ENCODE measurements around the gene LYPLAL1. TPM values are rescaled to one million over a fixed set of nuclear protein-coding genes. Genes with fewer than 3 reads are reported as not detected.

The LYPLAL1 gene
- total RNA-seq (2014; rRNA removed; shearing (Covaris generic); ENCODE audit: low replicate concordance): 21.5 and 24.4 TPM in 2 replicates

DNA sequence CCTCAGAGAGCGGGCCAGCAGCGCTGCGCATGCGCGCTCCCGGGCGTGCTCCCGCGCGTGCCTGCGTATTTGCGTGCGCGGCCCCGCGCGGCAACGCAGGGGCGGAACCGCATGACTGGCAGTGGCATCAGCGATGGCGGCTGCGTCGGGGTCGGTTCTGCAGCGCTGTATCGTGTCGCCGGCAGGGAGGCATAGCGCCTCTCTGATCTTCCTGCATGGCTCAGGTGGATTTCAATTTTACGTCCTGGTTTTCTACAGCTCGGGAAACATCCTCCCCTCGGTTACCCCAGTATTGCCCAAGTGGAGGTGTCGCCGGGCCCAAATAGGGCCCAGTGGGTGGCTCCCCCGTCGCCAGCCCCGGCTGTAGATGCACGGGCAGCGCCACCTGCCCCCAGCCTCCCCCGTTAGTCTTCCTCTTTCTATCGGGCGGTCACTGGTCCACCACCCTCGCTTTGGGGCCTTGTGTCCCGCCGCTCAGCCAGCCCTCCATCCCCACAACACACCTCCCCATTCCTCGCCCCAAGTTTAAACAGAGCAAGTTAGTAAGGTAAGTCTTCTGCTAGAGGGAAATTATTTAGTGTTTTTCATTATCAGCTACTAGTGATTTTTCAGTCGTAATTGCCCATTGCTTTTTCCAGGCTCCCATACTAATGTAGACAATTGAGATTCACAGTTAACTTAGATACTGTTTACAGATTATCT, at the start of gene LYPLAL1:
TSS of gene LYPLAL1 (plus strand) at position 121 of the 702 bp plus-strand sequence. CDS start at position 134, 13 bp downstream.
- DNase-seq: peak; percentile 90
- peak within 1 kb of the TSS; percentile 69 for H3K4me3 ChIP-seq
- peaks cover 11% of the 10 kb centered on the region for H3K36me3 ChIP-seq
- H3K9me3 ChIP-seq: no peaks in the 10 kb centered on the region
- H3K27me3 ChIP-seq: no peaks in the 10 kb centered on the region

DNA sequence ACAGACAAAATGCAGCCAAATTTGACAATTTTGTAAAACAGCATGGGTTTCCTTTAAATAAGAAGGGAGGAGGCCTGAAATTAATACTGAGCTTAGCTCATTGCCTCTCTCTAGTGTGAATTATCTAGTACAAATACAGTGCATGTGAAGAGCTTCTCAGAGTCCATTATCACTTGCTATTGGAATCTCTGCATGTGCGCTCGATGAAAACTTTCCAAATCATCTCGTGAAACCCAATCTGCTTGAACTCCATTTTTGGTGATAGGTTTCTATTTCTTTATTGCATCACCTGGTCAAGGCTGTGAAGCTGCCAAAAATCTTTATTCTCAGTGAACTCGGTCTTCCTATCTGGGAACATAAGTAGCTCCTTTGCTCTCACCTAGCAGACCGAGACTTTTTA, 49.5 kb upstream of the LYPLAL1 start:
- Histone ChIP-seq H3K9me3 (no peaks in the 10 kb centered on the region), H3K4me3 (no peak overlapping the region), H3K27me3 (no peaks in the 10 kb centered on the region), H3K36me3 (no peaks in the 10 kb centered on the region)
- no peak for DNase-seq

DNA sequence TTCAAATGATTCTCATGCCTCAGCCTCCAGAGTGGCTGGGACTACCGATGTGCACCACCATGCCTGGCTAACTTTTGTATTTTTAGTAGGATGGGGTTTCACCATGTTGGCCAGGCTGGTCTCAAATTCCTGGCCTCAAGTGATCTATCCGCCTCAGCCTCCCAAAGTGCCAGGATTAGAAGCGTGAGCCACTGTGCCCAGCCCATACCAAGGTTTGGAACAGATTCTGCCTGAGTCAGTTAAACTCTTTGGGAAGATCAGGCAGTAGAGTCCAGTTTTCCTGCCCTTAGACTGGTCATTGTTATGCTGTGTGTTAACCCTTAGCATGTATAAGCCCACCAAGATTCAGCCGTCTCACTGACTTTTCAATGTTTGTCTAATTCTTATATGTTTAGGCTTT, 48.3 kb upstream of the LYPLAL1 start:
- Histone ChIP-seq H3K36me3 (no peaks in the 10 kb centered on the region), H3K4me3 (no peak overlapping the region), H3K9me3 (no peaks in the 10 kb centered on the region), H3K27me3 (no peaks in the 10 kb centered on the region)
- DNase-seq: peak; percentile 39

DNA sequence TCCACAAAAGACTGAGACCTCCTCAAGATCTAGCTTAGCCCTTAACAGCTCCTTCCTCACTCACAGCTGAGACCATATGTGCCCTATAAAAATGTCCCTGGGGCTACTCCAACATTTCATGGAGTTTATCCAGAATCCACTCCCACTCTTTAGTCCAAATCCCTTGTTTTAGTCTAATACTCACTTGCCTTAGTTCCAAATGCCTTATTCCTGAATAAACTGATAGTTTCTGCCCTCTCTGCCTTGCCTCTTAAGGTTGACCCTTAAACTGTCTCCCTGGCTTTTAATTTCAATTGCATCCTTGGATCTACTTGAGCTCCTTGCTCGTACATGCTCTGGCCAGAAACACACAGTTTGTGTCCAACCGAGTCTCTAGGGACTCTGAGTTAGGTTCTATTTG, 47.3 kb upstream of the LYPLAL1 start:
- Histone ChIP-seq H3K9me3 (no peaks in the 10 kb centered on the region), H3K4me3 (no peak overlapping the region), H3K36me3 (no peaks in the 10 kb centered on the region), H3K27me3 (no peaks in the 10 kb centered on the region)
- peak; percentile 12 for DNase-seq

DNA sequence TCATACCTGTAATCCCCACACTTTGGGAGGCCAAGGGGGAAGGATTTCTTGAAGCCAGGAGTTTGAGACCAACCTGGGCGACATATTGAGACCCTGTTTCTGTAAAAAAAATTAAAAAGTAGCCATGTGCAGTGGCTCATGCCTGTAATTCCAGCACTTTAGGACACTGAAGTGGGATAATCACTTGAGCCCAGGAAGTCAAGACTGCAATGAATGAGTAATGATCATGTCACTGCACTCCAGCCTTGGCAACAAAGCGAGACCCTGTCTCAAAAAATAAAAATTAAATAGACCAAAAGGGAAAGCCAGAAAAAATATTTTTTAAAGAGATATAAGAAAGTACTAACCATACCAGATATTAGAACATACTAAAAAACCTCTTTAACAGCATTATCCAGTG, 44.7 kb upstream of the LYPLAL1 start:
- H3K27me3 ChIP-seq: no peaks in the 10 kb centered on the region
- DNase-seq: peak; percentile 31
- no peak overlapping the region for H3K4me3 ChIP-seq
- no peaks in the 10 kb centered on the region for H3K9me3 ChIP-seq
- no peaks in the 10 kb centered on the region for H3K36me3 ChIP-seq

DNA sequence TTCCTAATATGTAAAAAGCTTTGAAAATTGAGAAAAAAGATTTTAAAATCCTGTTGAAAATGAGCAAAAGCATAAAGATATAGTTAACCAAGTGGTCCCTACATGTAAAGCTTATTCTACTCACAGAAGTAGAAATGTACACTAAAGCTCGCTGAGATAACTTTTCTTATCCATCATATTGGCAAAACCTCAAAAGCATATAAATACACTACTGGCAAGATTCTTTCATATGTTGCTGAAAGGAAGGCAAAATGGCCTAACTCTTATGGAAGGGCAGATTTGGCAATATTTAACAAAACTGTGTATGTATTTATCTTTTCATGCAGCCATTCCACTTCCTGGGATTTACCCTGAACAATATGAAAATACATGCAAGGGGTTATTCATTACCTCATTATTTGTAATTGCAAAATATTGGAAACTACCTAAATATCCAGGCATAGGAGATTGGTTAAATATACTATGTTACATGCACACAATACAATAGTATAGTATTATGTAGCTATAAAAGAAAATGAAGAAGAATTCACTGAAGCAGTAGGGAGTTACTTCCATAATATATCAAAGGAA, 43.2 kb upstream of the LYPLAL1 start:
- no peaks in the 10 kb centered on the region for H3K27me3 ChIP-seq
- H3K4me3 ChIP-seq: no peak overlapping the region
- no peaks in the 10 kb centered on the region for H3K36me3 ChIP-seq
- DNase-seq: no peak
- H3K9me3 ChIP-seq: no peaks in the 10 kb centered on the region; the same call in 1 of the 2 replicates

DNA sequence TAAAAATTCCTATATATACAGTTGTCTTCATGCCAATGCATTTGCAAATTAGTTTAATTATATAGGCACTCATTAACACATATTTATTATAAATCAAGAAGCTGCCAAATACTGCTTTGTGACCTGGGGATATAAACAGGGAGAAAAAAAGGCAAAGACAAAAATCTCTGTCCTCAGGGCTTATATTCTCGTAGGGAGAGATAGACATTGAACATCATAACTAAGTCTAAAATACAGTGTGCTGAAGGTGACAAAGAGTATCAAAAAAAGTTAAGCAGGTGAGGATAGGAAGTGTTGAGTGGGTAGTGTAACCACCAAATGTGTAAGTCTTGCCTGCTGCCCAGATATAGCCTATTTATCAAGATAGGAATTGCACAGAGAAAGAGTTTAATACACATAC, 40.7 kb upstream of the LYPLAL1 start:
- Histone ChIP-seq H3K9me3 (peaks cover 5% of the 10 kb centered on the region), H3K27me3 (no peaks in the 10 kb centered on the region), H3K4me3 (no peak overlapping the region), H3K36me3 (no peaks in the 10 kb centered on the region)
- DNase-seq: no peak

DNA sequence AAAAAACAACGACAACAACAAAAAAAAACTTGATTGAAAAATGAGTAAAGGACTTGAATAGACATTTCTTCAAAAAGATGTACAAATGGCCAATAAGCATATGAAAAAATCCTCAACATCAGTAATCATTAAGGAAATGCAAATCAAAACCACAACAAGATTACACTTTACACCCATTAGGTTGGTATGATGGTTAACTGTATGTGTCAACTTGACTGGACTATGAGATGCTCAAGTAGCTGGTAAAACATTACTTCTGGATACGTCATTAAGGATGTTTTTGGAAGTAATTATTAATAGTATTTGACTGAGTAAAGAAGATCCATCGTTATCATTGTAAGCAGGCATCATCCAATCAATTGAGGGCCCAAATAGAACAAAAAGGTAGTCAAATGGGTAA, 34.9 kb upstream of the LYPLAL1 start:
- Histone ChIP-seq H3K27me3 (no peaks in the 10 kb centered on the region), H3K9me3 (peaks cover 8% of the 10 kb centered on the region), H3K36me3 (no peaks in the 10 kb centered on the region)

DNA sequence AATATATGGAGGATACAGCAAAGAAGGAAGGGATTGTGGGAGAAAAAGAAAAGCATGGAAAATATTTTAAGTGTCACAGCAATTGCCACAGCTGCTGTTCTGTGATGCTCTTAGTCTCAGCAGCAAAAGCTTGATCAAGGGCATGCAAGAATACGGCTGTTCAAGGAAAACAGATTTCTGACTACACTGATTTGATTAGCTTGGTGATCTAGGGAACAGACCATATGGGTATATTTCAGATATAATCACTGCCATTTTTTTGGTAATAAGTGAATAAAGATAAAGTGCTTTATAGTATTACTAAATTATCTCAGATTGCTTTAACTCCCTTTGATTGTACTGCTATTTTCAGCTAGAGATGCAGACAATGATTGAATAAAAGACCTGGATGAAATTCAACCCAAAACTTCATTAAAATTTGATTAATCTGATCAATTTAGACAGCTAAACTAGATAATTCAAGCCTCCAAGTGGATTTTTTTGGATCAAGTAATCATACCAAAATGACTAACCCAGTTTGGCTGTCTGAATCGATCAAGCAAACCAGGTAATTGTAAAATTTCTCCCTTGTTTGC, 33.3 kb upstream of the LYPLAL1 start:
- Histone ChIP-seq H3K4me3 (no peak overlapping the region), H3K9me3 (peaks cover 8% of the 10 kb centered on the region; the same call in 1 of the 2 replicates), H3K27me3 (no peaks in the 10 kb centered on the region), H3K36me3 (no peaks in the 10 kb centered on the region)
- no peak for DNase-seq

More for the DNA sequence above, 34.9 kb upstream of the LYPLAL1 start:
- no peak overlapping the region for H3K4me3 ChIP-seq
- no peak for DNase-seq

DNA sequence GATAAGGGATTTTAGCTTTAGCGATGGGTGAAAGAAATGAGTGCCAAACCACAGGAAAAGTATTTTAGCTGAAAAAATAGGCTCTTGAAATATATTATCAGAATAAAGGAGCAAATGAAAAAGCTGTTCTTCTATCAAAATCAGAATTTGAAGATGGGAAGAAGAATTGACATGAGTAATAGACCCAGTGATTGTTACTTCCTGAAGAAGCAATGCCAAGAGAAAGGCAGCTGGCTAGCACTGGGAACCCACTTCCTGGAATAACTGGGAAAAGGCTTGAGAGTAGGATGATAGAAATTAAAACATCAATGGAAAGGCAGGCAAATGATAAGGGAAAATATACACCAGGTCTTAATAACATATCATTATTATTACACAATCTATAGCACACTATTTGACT, 29.9 kb upstream of the LYPLAL1 start:
- DNase-seq: peak; percentile 64
- Histone ChIP-seq H3K27me3 (no peaks in the 10 kb centered on the region), H3K9me3 (no peaks in the 10 kb centered on the region), H3K4me3 (no peak overlapping the region), H3K36me3 (no peaks in the 10 kb centered on the region)

DNA sequence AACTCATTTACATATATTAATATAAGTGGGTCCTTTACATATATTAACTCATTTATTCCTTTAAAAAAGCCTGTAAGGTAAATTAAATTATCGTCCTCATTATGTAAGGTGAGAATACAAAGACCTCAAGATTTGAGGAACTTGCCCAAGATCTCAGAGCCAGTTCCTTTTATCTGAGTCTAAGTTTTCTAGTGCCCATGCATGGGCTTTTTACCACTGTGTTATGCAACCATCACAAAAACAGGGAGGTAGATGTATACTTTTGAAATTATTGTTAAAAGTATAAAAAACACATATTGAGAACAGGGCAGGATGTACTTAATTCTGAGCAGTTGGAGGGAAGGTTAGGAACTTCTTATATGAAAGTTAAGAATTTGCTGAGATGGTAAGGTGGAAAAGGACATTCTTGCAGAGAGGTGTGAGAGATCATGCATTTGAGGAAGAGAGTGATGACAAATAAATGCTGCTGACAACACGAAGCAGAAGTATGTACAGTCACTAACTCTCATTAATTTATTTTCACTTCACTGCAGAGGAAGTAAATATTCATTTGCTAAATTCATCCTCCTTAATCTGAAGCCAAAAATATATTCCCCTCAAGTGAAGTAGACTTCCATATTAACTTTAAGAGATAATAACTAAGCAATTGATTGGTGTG, 28.9 kb upstream of the LYPLAL1 start:
- Histone ChIP-seq H3K27me3 (no peaks in the 10 kb centered on the region), H3K36me3 (no peaks in the 10 kb centered on the region), H3K4me3 (no peak overlapping the region), H3K9me3 (no peaks in the 10 kb centered on the region)
- DNase-seq: no peak

DNA sequence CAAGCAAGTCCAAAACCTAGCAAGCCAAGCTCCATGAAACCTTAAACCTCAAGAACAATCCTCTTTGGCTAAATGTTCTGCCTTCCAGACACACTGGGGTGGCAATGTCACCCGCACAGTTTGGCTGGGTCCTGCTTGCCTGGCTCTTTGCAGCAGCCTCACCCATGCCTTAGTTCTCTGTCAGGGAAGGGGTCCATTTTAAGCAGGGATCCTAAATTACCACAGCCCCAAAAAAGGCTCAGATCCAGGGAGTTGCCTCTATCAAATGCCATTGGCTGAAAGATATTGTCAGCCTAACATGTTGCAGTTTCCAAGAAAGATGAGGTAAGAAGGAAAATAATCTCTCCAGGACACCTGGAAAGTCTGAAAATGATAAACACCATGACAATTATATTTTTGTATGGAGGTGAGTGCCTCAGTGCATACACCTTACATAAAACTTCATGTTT, 26.1 kb upstream of the LYPLAL1 start:
- Histone ChIP-seq H3K9me3 (no peaks in the 10 kb centered on the region), H3K4me3 (no peak overlapping the region), H3K36me3 (no peaks in the 10 kb centered on the region), H3K27me3 (no peaks in the 10 kb centered on the region)
- DNase-seq: no peak

DNA sequence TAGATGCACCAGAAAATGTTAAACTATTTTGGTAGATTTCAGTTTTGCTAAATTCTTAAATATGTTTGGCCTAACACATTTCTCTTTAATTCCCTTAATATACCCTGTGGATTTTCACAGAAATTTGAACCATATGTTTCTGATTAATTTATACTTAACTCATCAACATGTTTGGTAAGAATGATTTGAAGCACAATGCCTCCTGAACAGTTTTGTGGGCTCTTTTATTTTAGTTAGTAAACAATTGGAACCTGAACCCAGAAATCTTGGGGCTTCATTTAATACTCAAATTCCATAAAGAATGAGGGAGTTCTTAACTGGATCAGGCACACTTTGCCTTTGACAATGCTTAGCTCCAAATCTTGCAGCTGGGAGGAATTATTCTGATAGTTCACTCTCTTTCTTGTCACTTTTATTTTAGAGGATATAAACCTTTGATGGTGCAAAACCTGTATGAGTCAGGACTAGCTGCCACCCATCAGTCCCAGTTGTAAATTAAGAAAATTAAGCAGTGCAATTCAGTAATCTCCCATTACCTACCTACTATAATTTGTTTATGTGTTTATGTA, 24.6 kb upstream of the LYPLAL1 start:
- Histone ChIP-seq H3K36me3 (no peaks in the 10 kb centered on the region), H3K27me3 (no peaks in the 10 kb centered on the region), H3K4me3 (no peak overlapping the region), H3K9me3 (no peaks in the 10 kb centered on the region)
- DNase-seq: no peak

DNA sequence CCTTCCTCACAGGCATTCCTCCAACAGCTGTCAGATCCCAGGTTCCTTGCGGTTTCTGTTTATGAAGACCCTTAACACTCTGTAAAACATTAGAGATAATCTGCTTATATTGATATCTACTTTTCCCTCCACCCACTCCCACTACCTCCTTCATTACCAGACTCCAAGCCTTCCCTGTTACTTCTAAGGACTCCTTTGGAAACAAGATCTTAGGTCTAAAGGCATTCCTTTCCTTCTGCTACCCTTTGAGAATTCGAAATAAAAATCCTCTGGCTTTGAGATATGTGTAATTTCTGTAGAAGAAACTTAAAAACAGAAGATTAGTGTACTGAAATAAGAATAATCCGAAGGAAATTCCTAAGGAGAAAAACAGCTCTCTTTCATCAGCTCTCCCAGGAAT, 23.7 kb upstream of the LYPLAL1 start:
- H3K9me3 ChIP-seq: no peaks in the 10 kb centered on the region
- H3K4me3 ChIP-seq: no peak overlapping the region
- H3K27me3 ChIP-seq: no peaks in the 10 kb centered on the region
- H3K36me3 ChIP-seq: no peaks in the 10 kb centered on the region
- DNase-seq: no peak

DNA sequence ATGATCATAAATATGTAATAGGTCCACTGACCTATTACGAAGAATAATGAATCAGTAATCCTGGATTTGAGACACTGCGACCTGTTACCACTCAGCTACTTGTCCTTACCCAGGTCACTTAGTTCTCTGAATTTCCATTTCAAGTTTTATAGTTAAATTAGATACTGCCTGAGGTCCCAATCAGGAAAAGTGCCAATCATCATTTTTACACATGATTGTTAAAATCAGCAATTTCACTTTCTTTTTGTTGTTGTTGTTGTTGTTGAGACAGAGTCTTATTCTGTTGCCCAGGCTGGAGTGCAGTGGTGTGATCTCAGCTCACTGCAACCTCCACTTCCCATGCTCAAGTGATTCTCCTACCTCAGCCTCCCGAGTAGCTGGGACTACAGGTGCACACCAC, 22.8 kb upstream of the LYPLAL1 start:
- no peaks in the 10 kb centered on the region for H3K36me3 ChIP-seq
- H3K4me3 ChIP-seq: no peak overlapping the region
- H3K9me3 ChIP-seq: no peaks in the 10 kb centered on the region
- no peak for DNase-seq
- no peaks in the 10 kb centered on the region for H3K27me3 ChIP-seq

DNA sequence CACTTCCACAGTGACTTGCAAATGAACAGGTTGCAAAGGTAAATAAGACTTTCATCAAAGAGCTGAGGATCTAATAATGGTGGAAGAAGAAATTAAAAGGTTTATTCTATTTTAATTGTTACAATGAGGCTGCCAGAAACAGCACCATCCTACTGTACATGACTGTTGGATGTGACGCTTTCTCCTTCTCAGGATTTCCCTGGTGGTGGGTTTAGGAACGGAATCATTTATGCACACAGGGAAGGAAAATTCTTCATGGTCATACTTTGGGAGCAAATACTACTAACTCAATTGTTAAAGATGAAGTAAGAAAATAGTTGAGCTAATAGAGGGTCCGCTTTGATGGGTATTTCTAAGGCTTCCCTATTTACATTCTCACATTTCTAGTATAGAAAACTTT, 22.2 kb upstream of the LYPLAL1 start:
- Histone ChIP-seq H3K4me3 (no peak overlapping the region), H3K36me3 (no peaks in the 10 kb centered on the region), H3K9me3 (no peaks in the 10 kb centered on the region), H3K27me3 (no peaks in the 10 kb centered on the region)
- no peak for DNase-seq

DNA sequence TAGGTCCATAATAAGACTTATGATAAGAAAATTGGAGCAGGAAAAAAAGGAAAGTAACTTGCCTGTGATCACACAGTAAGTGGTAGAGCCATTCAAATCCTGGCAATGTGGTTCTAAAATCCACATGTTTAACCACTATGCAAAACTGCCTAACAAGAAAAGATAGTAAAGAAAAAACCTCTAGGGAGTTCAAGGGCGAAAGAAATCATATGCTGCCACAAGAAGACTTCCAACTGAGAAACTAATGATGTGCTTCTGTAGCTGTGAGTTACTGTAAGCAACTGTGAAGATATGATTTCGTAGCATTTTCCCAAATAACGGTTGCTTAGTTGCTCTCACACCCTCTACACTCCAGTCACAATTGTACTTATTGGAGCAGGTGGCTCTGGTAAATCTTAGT, 20.9 kb upstream of the LYPLAL1 start:
- H3K27me3 ChIP-seq: no peaks in the 10 kb centered on the region
- H3K4me3 ChIP-seq: no peak overlapping the region
- H3K36me3 ChIP-seq: no peaks in the 10 kb centered on the region
- DNase-seq: no peak
- no peaks in the 10 kb centered on the region for H3K9me3 ChIP-seq
